ENCODE measurements around the gene MEG3.

MEG3 gene

DNA sequence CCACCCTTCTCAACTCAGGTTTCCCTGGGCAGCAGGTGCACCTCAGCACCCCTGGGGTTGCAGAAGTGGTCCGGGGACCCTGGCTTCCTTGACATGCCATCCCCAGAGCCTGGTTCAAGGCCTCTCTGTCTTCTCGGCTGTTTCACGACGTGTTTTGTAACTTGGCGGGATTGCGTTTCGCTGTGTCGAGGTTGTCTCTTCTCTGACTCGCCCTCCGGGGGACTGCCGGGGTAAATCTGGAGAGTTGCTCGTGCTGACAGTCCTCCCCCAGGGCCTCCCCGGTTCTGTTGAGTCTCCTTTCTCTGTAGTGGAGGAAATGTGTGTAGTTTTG is 25.6 kb downstream of the MEG3 start:
- no peak for DNase-seq

DNA sequence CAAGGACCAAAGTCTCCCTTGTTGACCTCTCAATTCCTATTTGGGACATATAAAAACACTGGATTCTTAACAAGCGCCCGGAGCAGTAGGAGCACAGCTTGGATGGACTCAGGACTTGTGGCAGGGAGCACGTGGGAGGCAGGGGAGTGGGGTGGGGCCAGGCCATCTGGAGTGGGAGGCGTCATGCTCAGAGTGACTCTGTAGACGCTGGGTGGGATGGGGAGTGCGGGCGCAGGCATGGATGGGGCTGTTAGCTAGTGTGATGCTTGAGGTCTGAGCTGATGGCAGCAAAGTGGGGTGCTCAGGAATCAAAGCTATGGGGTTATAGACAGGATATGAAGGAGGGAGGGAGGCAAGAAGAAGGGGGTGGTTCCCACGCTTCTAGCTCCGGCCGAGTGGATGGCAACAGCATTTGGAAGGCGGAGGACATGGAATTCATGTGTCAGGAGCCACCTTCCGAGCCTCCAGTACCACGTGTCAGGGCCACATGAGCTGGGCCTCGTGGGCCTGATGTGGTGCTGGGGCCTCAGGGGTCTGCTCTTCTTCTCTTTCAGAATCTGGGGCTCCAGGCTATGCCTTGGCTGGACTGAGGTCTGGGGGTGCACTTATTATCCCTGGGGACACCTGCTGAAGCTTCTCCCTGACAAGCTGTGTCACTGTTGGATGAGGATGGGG is 26.2 kb downstream of the MEG3 start:
- no peak for DNase-seq

DNA sequence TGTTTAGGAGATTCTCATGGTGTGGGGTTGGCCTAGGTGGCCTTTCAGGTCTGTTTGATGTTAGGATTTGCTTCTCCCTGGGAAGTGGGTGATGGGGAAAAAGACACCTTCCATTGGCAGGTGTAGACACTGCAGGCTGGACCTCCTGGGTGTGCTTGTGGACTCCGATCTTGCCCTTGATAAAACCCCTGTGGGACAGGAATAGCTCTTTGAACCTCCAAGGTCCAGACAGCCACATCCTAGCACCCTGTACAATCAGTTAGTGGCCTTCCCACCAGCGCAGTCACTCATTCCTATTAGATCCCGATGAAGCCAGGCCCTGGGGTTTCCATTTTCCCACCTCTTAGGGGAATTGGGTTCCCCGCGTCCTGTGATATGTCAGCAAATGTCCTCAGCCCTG is 28.5 kb downstream of the MEG3 start:
- no peak for DNase-seq

DNA sequence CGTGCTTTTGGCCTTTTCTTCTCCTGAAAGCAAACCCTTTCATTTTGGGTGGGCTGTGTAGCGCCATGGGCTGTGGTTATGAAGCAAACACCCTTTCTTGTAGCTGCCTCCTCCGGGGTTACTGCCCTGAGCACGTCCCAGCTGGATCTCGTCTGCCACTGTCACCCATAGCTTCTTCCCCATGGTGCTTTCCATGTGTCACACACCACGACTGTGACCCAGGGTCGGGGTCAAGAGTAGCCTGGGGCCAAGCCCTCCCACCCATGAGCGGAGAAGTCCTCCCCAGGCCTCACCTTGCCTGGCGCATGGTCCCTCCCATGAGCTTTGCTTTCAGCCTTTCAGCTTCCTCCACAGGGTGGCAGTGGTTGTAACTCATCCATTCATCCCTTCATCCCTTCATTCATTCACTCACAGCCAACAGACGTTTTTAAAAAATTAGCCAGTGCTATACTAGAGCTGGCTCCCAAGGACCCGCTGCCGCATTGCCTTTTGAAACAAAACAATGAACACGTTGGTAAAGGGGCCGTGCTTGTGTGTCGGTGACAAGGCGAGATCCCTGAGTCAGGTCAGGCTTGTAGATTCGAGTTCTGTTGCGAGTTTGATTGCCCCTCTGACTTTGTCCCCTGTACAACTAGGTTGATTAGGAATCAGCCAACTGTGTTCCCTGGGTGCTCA is 29.5 kb downstream of the MEG3 start:
- DNase-seq = no peak

DNA sequence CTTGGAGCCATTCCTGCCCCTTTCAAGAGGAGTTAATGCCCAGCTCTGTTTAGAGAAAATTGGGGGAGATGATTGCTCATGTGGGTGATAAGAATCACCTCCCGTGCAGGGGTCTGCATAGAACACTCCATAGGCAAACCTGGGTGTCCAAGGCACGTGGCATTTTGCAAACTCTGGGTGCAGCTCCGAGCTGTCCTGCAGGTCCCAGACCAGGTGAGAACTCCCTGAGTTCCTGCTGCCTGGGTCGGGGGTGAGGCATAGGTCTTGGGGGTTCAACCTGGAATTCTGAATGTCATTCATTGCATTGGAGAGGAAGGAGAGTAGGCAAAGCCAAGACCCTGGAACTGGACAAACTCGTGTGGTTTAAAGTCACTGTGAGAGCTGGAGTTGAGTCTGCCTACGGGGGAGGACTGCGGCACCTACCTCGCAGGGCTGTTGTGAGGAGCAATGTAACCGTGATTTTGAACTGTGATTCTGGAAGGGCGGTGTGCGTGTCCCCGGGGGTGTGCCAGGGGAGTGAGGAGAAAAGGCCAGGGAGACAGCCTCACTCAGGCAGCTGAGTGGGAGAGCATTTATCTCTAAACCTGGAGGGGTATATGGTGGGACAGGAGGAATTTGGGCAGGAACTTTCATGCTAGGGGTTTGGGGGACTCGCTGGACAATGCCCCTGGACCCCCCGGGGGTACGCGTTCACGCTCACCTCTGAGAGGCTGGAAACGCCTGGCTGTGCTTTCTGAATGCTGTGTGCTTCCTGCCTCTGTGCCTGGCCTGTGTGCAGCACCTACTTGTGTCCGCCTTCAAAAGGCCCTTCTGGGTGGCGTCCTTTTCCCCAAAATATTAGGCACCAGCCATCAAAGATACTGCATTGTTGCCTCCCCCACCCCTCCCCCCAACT is 30.4 kb downstream of the MEG3 start:
- no peak for DNase-seq

DNA sequence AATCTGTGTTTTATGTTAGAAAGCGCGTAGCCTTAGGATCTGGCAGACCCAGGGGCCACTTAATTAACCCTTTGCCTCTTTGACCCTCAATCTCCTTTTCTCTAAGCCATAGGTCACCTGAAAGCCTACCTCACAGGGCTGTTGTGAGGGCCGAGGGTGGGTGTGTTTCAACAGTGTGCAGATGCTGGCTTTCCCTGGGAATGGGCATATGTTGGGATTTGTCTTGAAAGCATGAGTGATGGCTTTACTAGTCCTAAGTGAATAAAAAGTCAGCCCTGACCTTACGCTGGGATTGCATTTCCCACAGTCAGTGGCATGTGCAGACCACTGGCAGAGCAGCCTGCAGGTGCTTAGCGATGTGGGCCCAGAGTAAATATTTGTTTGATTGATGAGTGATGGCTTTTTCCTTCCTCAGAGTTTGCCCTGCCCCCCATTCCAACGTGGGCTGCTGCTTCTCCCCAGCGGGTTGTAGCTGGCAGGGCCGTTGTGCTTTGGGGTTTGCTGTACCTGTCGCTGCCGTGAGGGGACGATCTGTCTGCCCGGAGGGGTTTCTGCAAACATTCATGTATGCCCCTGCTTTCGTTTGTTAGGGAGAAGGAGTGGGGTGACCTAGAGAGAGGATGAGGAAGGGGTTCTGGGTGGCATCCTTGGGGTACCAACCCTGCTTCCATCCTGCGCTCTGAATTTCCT is 31.5 kb downstream of the MEG3 start:
- no peak for DNase-seq

DNA sequence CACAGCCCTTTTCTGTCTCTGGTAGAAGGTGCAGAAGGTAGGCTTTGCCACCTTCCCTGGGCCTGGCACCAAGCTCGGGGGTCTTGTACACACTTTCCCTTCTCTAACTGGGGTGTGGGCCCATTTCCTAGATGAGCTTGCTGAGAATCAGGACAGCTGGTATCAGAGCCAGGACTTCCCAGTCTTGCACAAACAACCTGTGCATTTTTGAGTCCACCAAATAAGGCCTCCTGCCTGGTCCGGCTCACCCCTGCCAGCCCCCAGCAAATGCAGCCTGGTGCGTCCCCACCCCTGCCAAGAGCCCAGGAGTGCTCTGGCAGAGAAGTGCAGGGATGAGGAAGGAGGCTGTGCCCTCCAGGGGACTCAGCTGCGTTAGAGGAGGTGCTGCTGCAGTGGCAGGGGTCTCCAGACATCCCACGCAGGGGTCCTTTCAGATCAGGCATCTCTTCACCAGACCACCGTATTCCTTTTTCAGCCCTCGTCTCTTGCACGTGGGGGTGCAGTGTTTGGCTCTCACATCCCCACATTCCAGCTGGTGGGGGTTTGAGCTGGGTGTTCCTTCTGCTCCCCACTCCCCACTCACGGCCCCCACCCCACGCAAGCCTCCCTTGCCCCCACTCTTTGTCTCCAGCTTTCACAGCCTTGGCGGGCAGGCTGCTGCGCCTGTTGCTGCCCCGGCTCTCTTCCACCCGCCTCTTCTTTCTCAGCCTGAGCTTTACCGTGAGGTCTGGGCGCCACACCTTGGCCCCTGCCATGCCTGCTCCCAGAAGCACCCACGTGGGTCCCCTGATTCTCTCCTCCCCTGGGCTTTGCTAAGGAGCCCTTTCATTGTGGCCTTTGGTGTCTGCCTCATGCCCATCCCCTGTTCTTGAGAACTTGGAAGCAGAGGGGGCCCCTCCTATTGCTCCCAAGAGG is 32.3 kb downstream of the MEG3 start:
- DNase-seq = no peak

DNA sequence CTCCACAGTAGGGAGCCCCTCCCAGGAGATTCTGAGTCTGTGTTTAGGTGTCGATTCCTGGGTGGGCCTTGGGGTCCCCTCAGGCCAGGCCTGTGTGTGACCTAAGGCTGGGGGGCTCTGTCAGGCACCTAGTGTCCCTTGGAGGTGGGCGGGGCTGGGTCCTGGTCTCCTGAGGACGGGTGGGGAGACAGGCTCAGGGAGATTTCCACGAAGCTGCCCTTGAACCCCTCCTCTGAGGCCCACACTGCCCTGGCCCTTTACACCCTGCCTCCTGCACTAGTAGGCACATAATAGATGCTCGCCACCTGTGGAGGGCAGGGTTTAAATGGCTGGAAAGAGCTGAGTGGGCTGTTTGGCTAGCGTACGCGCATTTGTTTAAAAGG is 32.9 kb downstream of the MEG3 start:
- DNase-seq = no peak

DNA sequence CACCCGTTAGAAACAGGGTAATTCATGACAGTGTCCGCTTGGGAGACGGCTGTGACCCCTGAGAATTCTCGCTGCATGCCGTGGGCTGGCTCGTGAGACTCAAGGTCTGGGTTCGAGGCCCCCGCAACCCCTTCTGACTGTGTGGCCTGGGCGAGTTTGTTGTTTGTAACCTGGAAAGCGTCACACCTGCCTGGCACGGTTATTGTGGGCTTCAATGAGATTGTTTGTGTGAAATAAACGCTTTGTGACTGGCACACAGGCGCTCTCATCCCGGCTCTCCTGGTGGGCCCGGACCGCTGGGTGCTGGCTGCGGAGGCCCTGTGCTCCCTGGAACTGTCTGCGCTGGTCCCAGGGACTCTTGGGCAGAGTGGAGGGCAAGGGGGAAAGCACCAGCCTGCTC is 33.9 kb downstream of the MEG3 start:
- no peak for DNase-seq

DNA sequence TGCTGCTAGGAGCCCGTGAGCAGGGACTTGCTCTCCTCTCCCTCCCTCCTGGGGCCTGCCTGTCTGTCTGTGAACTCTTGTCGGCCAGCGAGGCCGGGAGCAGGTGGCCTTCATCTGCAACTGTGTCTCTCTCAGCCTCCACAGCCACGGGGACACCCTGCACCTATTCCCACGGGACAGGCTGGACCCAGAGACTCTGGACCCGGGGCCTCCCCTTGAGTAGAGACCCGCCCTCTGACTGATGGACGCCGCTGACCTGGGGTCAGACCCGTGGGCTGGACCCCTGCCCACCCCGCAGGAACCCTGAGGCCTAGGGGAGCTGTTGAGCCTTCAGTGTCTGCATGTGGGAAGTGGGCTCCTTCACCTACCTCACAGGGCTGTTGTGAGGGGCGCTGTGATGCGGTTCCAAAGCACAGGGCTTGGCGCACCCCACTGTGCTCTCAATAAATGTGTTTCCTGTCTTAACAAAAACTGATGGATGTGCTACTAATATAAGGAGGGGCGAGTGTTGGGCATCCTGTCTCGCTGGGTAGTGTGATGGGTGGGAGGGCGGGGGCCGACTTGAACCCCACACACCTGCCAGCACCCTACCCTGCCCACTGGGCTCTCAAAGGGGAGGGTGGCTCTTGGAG is 34.8 kb downstream of the MEG3 start:
- no peak for DNase-seq

DNA sequence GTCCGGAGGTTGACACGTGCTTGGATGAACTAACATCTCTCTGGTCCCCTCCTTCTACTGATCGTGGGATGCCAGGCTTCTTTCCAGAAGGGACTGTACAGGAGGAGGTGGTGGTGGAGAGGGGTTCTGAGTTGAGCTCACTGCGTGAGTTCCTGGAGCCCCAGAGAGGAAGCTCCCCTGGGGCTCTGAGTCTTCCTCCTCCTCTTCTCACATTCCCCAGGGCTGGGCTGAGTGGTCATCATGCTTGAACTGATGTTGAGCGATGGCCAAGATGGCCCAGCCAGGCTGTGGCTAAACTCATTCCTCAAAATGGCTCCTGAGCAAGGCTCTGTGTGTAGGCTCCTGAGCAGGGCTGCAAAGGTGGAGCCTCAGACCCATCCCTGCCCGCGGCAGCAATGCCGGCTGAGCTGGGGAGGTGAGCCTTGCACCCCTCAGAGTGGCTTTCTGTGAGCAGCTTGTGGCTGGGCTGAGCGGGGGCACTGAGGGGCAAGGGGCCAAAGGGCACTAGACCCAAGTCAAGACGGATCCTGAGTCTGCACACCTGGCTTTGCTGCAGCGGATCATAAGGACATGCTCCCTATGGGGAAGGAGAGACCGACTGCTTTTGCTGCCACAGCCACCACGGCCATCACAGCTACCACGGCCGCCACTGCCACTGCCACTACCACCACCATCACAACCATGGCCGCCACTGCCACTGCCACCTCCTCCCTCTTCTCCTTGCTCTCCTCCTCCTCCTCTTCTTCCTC is 35.4 kb downstream of the MEG3 start:
- DNase-seq = no peak

DNA sequence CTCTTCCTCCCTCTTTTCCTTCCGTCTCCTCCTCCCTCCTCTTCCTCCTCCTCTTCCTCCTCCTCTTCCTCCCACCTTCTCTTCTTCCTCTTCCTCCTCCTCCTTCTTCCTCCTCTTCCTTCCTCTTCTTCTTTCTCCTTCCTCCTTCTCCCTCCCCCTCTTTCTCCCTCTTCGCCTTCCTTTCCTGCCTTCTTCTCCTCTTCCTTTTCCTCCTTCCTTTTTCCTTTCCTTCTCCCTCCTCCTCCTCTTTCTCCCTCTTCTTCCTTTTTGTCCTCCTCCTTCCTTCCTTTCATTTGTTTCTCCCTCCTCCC is 36.0 kb downstream of the MEG3 start:
- DNase-seq = no peak

DNA sequence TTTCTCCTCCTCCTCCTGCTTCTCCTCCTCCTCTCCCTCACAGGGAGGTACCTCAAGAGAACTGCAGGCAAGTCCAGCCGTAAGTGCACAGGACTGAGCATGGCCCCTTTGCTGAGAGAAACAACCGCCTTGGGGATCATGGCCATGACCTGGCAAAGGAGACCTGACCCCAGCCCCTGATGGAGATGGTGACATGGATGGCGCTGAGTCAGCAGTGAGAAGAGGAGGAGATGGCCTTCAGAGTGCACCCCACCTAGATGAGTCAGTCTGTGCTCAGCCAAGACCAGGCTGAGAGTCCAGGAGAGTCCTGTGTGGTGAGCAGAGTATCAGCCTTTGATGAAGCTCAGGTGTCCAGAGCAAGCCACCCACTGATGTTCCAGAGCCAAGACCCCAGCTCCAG is 36.4 kb downstream of the MEG3 start:
- DNase-seq = no peak

DNA sequence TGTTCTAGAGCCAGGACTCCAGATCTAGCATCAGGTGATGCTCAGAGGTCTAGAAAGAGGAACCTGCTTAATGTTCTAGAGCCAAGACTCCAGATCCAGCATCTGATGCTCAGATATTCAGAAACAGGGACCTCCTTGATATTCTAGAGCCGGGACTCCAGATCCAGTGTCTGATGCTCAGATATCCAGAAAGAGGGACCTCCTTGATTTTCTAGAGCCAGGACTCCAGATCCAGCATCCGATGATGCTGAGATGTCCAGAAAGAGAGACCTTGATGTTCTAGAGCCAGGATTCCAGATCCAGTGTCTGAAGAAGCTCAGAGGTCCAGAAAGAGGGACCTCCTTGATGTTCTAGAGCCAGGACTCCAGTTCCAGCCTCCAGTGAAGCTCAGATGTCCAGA is 36.9 kb downstream of the MEG3 start:
- no peak for DNase-seq

DNA sequence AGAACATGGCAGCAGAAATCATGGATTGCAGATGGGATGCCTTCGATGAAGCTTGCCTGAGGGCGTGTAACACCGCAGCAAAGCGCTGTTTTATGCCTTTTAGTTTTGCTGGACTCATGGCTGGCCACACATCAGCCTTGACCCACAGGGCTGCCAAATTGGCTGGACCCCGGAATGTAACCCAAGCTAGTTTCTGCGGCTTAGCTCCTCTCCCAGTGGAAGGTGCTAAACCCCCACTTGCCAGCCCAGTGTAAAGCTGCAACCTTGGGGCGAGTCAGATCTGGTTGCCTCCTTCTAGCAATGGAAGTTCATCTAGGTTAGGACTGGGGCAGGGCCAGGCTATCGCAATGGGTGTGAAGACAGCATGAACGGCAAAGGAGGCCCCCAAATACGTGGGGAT is 38.3 kb downstream of the MEG3 start:
- no peak for DNase-seq

DNA sequence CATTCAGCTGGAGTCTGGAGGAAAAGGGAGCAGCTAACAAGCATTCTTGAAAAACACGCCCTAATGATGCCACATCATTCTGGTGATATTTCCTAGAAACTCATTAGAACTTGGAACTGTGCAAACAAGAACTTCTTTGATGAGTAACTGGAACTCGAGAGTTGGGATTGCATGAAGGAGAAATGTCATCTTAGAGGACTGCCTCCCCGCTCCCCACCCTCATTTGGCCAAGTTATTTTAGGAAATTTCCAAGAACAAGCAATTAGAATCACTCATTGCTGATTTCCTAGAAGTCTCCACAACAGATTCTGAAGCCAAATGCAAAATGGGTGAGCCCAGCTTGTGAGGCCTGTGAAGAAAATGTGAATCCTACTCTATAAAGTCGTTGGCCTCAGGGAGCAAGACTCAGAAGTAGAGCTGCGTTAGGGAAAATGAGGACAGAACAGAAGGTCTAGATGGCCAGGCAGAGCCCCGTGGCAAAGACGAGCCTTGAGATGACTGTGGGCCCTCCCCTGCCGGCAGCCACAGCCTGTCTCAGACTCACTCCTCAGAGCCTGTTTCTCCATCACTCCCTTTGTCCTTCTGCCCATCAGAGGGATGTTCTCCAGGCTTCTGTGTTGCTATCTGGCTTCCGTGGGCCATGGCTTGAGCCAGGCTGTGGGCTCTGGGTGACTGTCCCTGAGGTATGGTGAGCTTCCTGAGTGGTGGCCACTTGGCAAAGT is 39.2 kb downstream of the MEG3 start:
- DNase-seq = no peak

DNA sequence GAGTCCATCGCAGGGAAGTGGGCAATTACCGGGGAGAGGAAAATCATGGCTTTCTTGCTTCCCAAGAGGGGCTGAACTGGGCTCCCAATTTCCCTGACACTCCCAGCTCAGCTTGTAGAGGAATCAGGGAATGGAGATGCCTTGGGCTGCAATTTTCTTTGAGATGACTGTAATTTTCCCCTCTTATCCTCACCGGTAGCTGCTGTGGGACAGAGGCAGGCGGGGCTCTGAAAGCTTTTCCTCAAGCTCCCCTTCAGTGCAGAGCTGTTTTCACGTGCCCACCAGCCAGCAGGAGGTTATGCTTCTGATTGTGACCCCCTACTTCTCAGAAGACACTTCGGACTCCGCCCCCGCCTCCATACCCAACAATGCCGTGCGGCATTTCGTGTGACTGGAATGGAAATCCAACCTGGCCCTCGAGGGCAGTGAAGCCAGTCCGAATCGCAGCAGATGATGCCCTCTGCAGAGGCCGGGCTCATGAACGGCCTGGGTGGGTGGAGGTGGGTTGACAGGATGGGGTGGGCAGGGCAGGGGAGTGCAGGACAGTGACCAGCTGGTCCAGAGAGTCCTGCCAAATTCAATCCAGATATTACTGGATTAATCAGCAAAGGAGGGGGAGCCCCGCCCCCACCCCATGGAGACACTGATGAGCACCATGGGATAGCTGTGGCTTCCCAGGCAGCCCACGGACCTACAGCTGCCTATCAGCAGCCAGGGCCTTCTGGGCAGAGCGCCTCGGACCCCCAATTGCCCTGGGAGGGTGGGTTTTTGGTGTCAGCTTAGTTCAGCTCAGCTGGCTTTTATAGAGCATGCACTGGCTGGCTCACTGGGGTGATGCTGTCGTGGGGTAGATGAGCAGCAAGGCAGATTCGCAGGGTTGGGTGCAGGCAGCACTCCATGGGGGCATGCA is 40.0 kb downstream of the MEG3 start:
- no peak for DNase-seq

DNA sequence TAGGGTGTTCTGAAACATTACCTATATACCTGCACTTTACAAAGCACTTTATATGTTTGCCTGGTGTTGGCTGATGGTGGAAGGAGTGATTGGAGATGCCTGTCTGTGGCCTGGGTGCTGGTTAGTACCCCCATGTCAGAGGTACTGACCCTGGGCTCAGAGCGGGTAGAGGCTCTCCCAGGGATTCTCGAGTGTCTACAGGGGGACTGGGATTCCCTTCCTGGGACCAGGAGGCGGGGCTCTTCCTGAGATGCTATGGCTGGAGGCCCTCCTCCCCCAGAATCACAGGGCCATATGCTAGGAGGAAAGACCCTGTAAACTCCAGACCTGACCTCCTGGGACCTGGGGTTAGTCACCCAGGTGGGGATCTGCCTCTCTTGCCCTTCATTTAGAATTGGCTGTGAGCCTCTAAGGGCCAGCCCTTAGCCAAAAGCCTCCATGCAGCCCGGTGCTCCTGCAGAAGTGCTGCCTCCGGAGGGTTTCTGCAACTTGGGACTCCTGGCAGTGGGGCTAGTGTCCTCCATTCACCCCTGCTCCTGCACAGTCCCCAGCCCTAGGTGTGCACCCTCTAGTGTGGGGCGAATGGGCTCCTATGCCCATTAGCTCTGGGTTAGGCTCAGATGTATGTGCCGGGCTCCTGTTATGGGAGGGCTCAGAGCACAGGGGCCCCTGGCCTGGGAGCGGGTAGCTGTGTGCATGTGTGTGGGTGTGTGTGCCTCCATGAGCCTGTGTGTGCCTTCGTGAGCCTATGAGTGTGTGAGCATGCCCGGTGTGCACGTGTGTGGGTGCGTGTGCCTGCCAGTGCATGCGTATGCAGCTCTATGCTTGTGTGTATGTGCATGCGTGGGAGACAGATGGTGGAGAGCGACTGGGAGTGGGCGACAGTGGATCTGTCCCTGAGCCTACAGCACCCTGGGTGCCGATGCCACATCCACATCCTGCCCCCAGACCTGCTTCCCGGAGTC is 41.0 kb downstream of the MEG3 start:
- no peak for DNase-seq

Data from stimulated activated CD4-positive, alpha-beta T cell treated with anti-CD3 and anti-CD28 coated beads, Interleukin-15, amount 100 ng/mL, for 24 hours (primary cell).